NOMO-1 treated with DMSO at 0.1 percent for 48 hours (cell line): ENCODE data around the gene CDH12.

Experiments used
- DNase-seq: peaks from one replicate; lab custom pipeline; 2025; ENCODE audit not compliant: unreplicated experiment; lab: John Stamatoyannopoulos, UW

The CDH12 gene

GRCh38 chr5:21856987-21857386 is 996.2 kb downstream of the CDH12 start:
- no peak for DNase-seq

GRCh38 chr5:21847300-21847699 is 1005.8 kb downstream of the CDH12 start:
- no peak for DNase-seq

- no peak for DNase-seq
Observed at GRCh38 chr5:21844960-21845359, 1008.2 kb downstream of the CDH12 start.

GRCh38 chr5:21834863-21835262 is 1018.3 kb downstream of the CDH12 start:
- DNase-seq: no peak

GRCh38 chr5:21831145-21831787 is 1021.9 kb downstream of the CDH12 start:
- DNase-seq: peak; percentile 93

- DNase-seq: no peak
Observed at GRCh38 chr5:21826884-21827283, 1026.3 kb downstream of the CDH12 start.

GRCh38 chr5:21823588-21823987 is 1029.6 kb downstream of the CDH12 start:
- DNase-seq: peak; percentile 49

- DNase-seq: no peak
Observed at GRCh38 chr5:21823076-21823574, 1030.0 kb downstream of the CDH12 start.

GRCh38 chr5:21820527-21820926 is 1032.6 kb downstream of the CDH12 start:
- no peak for DNase-seq

- no peak for DNase-seq
Observed at GRCh38 chr5:21818370-21818720, 1034.8 kb downstream of the CDH12 start.

GRCh38 chr5:21817668-21818369 is 1035.3 kb downstream of the CDH12 start:
- DNase-seq: peak; percentile 55

GRCh38 chr5:21810737-21811316 is 1042.3 kb downstream of the CDH12 start:
- DNase-seq: peak; percentile 51

GRCh38 chr5:21809611-21810010 is 1043.5 kb downstream of the CDH12 start:
- DNase-seq: no peak

GRCh38 chr5:21807953-21808352 is 1045.2 kb downstream of the CDH12 start:
- DNase-seq: peak; percentile 62

- peak; percentile 57 for DNase-seq
Observed at GRCh38 chr5:21806943-21807342, 1046.2 kb downstream of the CDH12 start.

- no peak for DNase-seq
Observed at GRCh38 chr5:21806271-21806670, 1046.9 kb downstream of the CDH12 start.

GRCh38 chr5:21802869-21803490 is 1050.2 kb downstream of the CDH12 start:
- DNase-seq: peak; percentile 65

- DNase-seq: no peak
Observed at GRCh38 chr5:21802100-21802499, 1051.0 kb downstream of the CDH12 start.

GRCh38 chr5:21792748-21793147 is 1060.4 kb downstream of the CDH12 start:
- no peak for DNase-seq

GRCh38 chr5:21791304-21791703 is 1061.8 kb downstream of the CDH12 start:
- DNase-seq: no peak

- DNase-seq: no peak
Observed at GRCh38 chr5:21784487-21784886, 1068.7 kb downstream of the CDH12 start.
